Germinal center (tissue), 1 donor: ENCODE results near the gene DCDC2B.

Experiments
- DNase-seq: peaks from one replicate; pipeline ENCODE4 v3.0.0; 2012; ENCODE audit warnings: mixed read lengths, low spot score

The DCDC2B gene

DNA sequence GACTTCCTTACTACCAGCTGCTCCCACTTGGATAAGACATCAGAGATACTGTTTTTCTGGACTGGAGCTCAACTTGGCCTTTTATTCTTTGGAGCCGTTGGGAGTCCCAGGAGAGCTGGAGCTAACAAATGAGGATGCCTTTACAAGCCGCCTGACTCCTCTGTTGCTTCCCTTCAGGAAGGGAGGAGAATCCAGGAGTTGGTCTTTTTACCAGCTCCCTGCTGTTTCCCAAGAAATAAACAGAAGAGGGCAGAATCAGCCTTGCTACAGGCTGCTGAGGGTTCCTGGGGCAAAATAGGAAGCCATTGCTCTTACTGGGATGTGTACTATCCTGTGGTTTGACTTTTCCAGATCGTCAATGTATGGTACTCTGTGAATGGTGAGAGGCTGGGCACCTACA lies 14.8 kb downstream of the DCDC2B start:
- no peak for DNase-seq

DNA sequence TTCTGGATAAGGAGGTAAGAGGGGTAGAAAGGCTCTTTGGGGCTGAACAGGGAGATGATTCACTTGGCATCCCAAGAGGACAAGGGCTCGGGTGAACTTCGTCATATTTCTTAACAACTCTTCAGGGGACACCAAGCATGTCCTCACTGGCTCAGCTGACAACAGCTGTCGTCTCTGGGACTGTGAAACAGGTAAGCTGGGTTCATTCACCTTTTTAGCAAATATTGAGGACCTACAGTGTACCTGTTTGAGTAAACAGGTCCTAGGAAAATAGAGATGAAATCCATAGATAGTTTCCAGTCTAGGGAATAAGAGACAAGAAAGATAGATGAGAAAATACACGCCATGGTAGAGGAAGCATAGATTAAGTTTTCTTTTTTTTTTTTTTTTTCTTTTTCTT lies 15.4 kb downstream of the DCDC2B start:
- DNase-seq: no peak

DNA sequence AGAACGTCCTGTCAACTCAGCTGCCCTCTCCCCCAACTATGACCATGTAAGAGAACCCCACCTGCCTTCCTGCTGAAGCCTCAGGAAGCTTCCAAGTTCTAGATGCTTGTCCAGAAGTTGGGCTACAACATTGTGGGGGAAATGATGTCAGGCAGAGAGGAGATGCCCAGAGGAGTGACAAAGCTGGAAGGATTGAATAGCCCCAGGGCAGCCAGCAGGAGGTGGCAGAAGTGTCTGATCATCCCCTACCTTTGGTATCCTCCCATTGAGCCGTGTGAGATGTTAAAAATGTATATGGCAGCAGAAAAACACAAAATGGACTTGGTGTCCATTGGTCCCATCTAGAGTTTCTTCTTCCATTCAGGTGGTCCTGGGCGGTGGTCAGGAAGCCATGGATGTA lies 19.9 kb downstream of the DCDC2B start:
- DNase-seq: no peak

DNA sequence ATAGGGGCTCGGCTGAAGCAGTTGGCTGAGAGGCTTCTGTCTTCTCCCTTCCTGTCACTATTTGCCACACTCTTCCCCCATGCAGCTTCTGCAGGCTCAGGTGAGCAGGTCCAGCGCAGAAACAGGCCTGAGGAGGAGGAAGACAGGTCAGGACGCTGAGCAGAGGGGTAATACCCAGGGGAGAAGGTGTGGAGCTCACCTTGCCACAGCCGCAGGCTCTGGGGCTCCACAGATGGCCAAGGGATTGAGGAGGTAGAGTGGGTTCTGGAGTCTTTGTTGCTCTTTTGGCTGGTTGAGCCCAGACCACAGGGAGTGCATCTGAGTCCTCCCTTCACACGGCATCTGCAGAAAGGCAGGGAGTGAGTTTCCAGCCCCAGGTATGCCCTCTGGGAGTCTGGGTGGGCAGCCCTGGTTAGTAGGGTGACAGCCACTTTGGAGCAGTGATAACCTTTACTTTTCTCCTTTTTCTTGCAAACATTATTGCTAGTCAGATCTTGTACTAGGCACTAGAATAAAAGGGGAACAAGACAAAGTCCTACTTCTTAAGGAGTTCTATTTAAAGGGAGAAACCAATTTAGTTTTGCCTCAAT lies 23.0 kb downstream of the DCDC2B start:
- no peak for DNase-seq

DNA sequence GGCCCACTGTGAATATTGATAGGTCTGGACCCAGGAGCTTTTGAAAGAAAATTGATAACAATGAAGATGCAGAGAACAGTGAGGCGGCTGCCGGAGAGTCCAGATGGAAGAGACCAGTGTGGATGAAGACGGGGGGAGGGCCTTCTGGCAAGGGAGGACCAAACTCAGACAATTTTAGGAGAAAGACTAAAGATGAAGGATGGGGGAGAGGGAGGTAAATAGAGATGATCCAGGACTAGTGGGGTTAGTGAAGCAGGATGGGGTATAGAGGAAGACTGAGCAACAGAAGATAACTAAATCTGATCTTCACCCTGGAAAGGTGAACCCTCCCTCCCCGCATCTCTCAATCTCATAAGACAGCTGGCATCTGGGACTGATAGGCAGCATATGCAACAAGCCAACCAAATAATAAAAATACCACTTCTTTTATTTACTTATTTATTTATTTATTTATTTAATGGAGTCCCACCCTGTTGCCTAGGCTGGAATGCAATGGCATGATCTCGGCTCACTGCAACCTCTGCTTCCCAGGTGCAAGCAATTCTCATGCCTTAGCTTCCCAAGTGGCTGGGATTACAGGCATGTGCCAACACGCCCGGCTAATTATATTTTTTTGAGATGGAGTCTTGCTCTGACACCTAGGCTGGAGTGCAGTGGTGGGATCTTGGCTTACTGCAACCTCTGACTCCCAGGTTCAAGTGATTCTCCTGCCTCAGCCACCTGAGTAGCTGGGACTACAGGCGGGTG lies 23.8 kb downstream of the DCDC2B start:
- DNase-seq: no peak

DNA sequence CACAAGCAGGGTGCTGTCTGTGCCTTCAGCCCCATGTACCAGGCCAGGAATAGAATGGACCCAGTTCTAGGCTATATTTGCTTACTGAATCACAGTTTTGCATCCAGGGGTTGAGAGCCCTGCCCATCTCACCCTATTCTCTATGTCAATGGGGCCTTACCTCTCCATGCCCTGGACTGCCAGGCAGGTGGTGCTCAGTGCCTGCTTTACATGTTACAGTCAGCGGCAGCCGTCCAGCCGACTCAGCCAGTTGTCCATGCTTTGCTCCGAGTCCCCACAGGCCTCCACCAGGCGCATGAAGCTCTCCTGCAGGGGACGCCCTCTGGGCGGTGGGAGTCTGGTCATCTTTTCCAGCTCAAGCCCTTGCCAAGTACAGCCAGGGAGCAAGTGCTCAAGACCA lies 25.9 kb downstream of the DCDC2B start:
- no peak for DNase-seq

DNA sequence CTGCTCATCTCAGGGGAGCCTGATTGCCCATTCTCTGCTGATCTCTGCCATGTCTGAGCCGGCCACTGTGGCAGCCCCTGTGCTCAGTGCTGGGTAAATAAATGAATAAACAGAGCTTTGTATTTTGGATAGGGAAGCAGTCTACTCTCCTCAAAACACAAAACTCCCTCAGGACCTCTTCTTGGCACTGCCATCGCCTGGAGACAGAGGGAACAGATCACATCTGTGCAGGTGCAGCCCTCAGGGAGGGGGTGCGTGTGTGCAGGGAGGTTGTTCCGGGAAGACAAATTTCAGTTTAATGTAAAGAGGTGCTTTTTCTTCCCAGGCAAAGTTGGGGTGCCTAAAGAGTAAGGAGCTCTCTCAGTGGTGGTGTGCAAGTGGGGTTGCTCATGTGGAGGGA lies 30.4 kb downstream of the DCDC2B start:
- no peak for DNase-seq

DNA sequence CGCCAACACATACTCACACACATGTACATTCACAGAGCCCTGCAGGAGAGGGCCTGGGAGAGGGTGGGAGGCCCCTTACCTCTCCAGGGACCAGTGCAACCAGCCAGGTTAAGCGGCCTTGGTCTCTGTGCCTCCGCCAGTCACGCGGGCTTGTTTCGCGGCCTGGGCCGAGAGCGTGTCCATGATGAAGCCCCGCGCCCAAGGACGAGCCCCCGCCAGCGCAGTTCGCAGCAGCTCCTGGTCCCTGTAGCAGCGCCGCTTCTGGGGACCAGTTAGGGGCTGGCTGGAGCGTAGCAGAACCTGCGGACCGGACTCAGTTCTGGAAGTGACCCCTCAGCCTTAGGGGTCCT lies 30.9 kb downstream of the DCDC2B start:
- DNase-seq: no peak

DNA sequence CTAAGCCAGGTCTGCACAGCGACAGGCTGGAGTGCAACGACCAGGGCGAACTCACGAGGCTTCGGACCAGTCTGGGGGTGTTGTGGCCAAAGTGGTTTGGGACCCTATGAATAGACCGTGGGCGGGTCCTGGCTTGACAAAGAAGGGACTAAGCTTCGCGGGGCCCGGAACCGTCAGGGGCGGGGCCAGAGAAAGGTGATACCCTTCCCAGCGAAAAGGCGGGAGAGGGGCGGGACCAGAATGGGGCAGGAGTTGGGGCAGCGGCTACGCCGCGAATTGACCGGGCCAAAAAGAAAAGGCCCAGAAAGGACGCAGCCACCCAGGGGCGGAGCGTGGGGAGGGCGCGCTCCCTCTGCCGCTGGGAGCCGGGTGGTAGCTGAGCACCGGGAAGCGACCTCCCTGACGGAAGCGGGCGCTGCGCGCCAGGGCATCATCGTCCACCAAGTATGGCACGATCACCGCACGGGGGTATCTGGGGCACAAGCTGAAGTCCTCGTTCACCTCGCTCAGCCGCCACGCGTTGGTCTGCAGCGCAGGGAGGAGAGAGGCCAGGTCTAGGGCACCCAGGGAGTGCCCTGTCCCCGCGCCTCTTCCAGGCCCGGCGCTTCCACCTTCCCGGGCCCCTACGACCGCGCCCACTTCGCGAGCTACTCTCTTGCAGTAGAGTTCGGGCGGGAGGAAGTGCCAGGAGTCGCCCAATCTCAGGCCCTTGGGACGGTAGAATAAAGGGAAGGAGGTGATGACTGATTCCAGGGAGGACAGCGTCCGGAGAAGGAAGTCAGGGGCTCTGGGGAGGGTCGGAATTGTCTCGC lies 31.5 kb downstream of the DCDC2B start:
- DNase-seq: peak; percentile 61

DNA sequence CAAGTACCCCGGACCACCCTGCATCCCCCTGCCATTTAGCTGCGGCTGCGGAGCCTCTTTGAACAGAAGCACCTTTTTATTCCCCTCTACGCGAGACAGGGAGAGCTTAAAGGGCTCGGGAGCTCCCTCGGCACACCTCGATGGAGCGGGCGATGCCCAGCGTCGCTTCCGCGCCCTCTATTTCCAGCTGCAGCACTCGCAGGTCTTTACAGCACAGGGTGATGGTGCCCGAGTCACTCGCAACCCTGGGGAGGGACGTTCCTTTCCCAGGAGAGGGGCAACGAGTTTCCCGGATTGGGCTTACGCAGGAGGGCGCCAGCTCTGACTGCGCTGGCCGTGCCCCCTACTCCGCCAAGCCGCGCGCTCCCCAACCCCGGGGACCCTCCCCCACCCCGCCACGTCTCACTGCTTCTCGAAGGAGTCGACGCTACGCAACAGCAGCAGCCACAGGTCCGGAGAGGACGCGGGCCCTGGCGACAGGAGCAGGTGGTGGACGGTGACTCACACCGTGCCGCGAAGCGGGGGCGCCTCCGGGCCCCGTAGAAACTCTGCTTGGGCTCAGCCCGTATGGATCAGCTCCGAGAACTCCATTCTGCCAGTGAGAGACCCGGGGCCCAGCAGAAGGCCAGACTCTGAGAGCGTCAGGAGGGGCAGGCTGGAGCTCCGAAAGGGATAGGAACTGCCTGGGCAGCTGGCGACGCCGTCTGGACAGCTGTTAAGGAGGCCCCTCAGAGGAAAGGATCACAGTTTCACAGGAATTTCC lies 32.3 kb downstream of the DCDC2B start:
- peak; percentile 56 for DNase-seq

DNA sequence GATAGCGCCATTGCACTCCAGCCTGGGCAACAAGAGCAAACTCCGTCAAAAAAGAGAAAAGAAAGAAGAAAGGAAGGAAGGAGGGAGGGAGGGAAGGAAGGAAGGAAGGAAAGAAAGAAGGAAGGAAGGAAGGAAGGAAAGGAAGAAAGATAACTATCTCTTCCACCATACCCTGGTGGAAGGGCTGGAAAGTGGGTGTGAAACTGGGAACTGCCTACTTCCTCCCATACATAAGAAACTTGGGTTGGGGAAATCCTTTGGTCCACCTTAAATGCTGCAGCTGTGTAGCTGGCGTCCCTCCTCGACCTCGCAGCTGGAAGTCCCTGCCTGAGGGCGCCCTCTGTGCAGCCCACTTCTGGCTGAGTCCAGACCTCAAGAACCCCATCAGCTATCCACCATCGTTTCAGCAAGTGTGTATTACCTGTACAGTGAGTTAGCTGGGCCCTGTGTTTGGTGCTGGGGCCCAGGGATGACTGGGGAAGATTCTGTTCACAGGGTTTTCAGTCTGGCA lies 33.5 kb downstream of the DCDC2B start:
- DNase-seq: no peak

DNA sequence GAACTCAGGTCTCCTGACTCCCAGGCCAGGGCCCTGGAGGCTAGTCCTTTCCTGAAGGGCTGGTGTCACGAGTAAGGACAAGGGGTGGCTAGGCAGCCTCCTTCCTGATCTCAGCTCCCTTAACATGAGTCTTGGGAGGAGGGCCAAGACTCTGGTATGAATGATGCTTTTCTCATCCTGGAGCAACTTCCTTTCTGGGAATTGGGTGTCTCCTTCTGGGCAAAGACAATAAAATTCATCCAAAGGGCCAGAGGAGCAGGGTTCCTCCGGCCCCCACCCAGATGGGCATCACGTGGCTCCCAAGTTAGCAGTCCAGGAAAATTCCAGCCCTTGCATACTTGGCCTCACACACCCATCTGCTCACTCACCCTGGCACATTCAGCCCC lies 38.0 kb downstream of the DCDC2B start, which contains the start of gene FAM167B:
FAM167B (plus strand) TSS at position 335 of the 386 bp plus-strand sequence. CDS start 200 bp downstream, outside the sequence.
- DNase-seq: no peak

DNA sequence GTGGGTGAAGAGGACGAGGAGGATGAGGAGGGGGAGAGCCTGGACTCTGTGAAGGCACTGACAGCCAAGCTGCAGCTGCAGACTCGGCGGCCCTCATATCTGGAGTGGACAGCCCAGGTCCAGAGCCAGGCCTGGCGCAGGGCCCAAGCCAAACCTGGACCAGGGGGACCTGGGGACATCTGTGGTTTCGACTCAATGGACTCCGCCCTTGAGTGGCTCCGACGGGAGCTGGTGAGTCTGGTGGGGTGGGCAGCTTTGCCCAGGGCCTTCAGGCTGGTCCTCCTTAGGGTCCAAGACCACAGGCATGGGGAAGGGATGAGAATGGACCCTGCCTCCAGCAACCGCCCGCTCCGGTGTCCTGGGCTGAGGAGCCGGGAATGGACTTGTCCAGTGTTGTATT lies 38.6 kb downstream of the DCDC2B start:
- DNase-seq: no peak

DNA sequence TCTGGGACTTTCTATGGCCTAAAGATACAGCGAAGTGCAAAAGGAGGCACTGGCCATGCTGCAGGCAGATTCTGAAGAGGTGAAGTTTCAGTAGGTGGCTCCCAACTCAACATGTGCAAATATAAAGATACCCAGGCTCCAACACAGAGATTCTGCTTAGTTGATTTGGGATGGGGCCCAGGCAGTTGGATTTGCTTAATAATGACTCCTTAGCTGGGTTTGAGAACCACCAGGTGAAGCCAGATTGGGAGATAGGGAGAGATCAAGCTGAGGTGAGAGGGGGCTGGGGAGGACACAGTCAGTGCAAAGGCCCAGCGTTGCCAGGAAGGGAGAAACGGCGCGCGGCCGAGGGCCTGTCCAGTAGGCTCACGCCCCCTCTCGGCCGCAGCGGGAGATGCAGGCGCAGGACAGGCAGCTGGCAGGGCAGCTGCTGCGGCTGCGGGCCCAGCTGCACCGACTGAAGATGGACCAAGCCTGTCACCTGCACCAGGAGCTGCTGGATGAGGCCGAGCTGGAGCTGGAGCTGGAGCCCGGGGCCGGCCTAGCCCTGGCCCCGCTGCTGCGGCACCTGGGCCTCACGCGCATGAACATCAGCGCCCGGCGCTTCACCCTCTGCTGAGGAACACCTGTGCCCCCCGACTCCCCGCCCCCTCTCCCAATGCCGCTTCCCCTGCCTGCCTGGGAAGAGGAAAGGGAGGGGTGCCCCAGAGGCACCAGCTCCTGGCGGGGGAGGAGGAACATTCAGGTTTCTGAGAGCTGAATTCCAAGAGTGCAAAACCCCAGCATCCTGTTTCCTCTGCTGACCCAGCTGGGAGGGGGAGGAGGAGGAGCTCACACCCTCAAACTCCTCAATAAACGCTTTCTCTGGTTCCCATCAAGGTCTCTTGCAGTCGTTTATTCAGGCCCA lies 39.3 kb downstream of the DCDC2B start:
- DNase-seq: peak; percentile 78

DNA sequence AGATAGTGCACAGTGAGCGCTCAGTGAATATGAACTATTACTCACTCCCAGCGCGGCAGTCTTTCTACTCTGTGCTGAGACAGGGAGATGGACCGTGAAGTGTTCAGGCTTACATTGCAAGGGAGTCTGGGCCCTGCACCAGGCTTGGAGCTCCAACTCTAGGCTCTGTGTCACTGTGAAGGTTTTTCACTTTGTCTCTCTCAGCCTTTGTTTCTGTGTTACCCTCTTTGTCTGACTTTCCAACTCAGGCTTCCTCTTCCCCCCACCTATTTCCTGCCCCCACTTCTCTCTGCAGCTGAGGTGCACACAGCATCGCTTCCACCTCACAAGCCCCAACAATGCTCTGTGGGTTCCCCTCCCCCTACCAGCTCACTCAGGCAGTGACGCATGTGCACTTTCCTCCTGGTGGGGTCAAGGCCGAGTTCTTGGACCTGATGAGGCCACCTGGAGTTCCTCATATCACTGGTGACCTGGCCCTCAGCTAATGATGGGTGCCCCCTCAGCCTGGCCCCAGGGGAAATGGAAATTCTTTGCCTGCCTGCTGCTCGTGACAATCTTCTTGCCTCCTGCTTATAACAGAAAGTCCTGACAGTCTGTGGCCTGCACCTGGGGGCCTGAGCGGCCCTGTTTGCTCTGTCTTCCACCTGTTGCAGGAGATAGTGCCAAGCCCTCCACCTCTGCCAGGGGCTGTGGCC lies 41.1 kb downstream of the DCDC2B start:
- peak; percentile 88 for DNase-seq

DNA sequence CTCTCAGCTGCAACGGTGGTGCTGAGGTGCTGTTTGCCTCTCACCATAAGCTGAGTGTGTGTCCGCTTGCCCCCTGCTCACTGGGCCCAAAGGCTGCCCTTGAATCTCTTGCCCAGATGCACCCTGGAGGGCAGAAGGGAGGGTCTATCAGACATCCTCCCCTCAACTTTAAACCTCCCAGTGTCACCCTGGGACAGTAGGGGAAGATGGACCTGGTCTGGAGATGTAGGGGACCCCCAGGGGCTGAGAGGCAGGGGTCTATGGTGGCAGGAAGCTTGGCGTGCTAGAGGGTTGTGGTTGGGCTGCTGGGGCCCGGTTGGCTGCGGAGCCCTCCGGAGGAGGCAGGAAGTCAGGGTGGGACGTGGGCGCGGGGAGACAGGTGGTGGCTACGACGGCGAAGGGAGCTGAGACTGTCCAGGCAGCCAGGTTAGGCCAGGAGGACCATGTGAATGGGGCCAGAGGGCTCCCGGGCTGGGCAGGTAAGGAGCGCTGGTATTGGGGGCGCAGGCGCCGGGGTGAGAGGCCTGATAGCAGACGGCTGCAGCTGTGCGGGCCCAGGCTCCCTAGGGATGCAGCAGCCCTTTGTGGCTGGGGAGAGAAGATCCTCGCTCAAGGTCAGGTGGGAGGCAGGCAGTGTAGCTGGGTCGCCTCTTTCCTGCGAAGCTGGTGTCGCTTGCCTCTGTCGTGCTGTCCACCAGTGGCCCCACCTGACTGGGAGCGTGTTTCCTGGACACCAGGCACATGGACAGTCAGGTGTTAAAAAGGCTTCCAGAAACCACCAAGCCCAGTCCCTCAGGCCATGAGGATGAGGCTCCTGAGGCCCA lies 42.2 kb downstream of the DCDC2B start, which contains the start of gene LCK:
LCK (plus strand) TSS at position 373 of the 824 bp plus-strand sequence. CDS start 23,065 bp downstream, outside the sequence.
- DNase-seq: peak; percentile 73

DNA sequence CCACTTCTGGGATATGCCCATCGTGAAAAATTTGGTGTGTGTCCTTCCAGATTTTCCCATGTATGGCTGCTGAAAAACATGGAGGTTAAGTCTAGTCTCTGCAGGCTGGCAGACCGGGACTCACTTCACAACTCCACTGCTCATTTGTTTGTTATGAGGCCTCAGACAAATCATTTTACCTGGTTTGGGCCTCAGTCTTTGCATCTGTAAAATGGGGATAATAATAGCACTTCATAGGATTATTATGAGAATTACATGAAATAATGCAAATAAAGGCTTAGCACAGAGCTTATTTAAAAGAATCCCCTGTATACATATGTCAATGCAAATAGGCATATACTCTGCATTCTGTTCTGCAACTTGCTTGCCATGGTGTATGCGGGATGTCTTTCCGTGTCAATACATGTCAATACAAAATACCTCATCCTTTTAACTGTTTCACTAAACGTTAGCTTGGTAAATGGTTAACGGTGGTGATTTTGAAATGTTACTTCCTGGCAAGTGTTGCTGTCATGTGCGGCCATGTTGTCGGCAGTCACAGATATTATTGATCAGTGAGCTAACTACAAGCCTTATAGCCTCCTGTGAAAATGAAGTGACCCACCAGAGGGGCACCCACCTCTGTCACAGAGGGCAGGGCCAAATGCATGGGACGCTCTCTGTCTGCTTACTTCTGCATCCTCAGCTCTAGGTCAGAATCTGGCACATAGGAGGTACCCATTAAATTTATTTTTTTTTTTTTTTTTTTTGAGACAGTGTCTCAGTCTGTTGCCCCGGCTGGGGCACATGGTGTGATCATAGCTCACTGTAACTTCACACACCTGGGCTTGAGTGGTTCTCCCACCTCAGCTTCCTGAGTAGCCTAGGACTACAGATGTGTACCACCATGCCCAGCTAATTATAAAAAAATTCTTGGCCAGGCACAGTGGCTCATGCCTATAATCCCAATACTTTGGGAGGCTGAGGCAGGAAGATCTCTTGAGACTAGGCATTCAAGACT lies 46.5 kb downstream of the DCDC2B start:
- DNase-seq: no peak
